Glutamatergic neuron (in vitro differentiated cells): Measurements from ENCODE around the gene MGST2. TPM values are rescaled to one million over a fixed set of nuclear protein-coding genes. Genes with fewer than 3 reads are reported as not detected.

ENCODE experiments used
- DNase-seq: peaks from one replicate; pipeline ENCODE4 v3.0.0; 2022
- H3K27ac Mint-ChIP-seq: one replicate; pipeline ENCODE4 v1.8.0; 2020; ENCODE audit warnings: mild to moderate bottlenecking, mixed read lengths, inconsistent platforms; ENCODE audit not compliant: unreplicated experiment
- H3K27me3 Mint-ChIP-seq: one replicate; pipeline ENCODE4 v1.8.0; 2020; ENCODE audit warnings: mild to moderate bottlenecking, moderate library complexity, mixed read lengths, inconsistent platforms; ENCODE audit not compliant: unreplicated experiment
- H3K36me3 Mint-ChIP-seq: one replicate; pipeline ENCODE4 v1.8.0; 2020; ENCODE audit warnings: mild to moderate bottlenecking, mixed read lengths, inconsistent platforms; ENCODE audit not compliant: unreplicated experiment
- H3K4me1 Mint-ChIP-seq: one replicate; pipeline ENCODE4 v1.8.0; 2020; ENCODE audit warnings: mild to moderate bottlenecking, low read depth, mixed read lengths, inconsistent platforms; ENCODE audit not compliant: unreplicated experiment
- H3K4me3 Mint-ChIP-seq: one replicate; pipeline ENCODE4 v1.8.0; 2020; ENCODE audit warnings: mild to moderate bottlenecking, mixed read lengths, inconsistent platforms; ENCODE audit not compliant: unreplicated experiment
- H3K9me3 Mint-ChIP-seq: one replicate; pipeline ENCODE4 v1.8.0; 2020; ENCODE audit warnings: mild to moderate bottlenecking, moderate library complexity, mixed read lengths, inconsistent platforms; ENCODE audit not compliant: unreplicated experiment
- CTCF ChIP-seq: fragments of 200-600 bp; sonication (generic); IDR thresholded peaks from one replicate; pipeline ENCODE4 v1.5.0; 2021; ENCODE audit not compliant: partially characterized antibody, unreplicated experiment
- total RNA-seq: library from RNA; stranded (reverse); fragmentation: NEBNext Ultra II Directional; extraction: Animal tissue kit (Norgen Biotek cat#: 25700); gene quantifications from one replicate; pipeline ENCODE4 v1.2.1, GENCODE V29; 2021; ENCODE audit not compliant: unreplicated experiment

Gene MGST2
- total RNA-seq, 1 donor from 2014 or later, result 6.9 TPM

GRCh38 chr4:139651282-139652194 is 14.1 kb upstream of the MGST2 start:
- Mint-ChIP-seq H3K36me3 (no peaks in the 10 kb centered on the region), H3K27ac (no peak overlapping the region), H3K9me3 (peaks cover 3% of the 10 kb centered on the region), H3K4me1 (peaks cover 13% of the 10 kb centered on the region), H3K4me3 (no peak overlapping the region), H3K27me3 (no peaks in the 10 kb centered on the region)
- DNase-seq, result peak; percentile 77
- peak; percentile 91 for TF ChIP-seq CTCF

- H3K27ac Mint-ChIP-seq, result no peak overlapping the region
- no peak for DNase-seq
- peaks cover 3% of the 10 kb centered on the region for H3K27me3 Mint-ChIP-seq
- TF ChIP-seq CTCF, result no peak
- H3K4me3 Mint-ChIP-seq, result no peak overlapping the region
- no peaks in the 10 kb centered on the region for H3K36me3 Mint-ChIP-seq
- peaks cover 24% of the 10 kb centered on the region for H3K4me1 Mint-ChIP-seq
- H3K9me3 Mint-ChIP-seq, result peaks cover 10% of the 10 kb centered on the region
Observed at GRCh38 chr4:139654516-139654915, 11.1 kb upstream of the MGST2 start.

- Mint-ChIP-seq H3K27me3 (peaks cover 5% of the 10 kb centered on the region), H3K4me1 (peaks cover 24% of the 10 kb centered on the region), H3K27ac (peak overlapping the region; percentile 34), H3K36me3 (no peaks in the 10 kb centered on the region), H3K4me3 (no peak overlapping the region), H3K9me3 (peaks cover 10% of the 10 kb centered on the region)
- DNase-seq, result peak; percentile 26
- no peak for TF ChIP-seq CTCF
Observed at GRCh38 chr4:139655116-139655515, 10.5 kb upstream of the MGST2 start.

- peak overlapping the region; percentile 18 for H3K27ac Mint-ChIP-seq
- peaks cover 24% of the 10 kb centered on the region for H3K4me1 Mint-ChIP-seq
- H3K9me3 Mint-ChIP-seq, result peaks cover 12% of the 10 kb centered on the region
- peak; percentile 83 for TF ChIP-seq CTCF
- H3K36me3 Mint-ChIP-seq, result no peaks in the 10 kb centered on the region
- no peak overlapping the region for H3K4me3 Mint-ChIP-seq
- peak; percentile 64 for DNase-seq
- H3K27me3 Mint-ChIP-seq, result peaks cover 7% of the 10 kb centered on the region
Observed at GRCh38 chr4:139656614-139657486, 8.8 kb upstream of the MGST2 start.
